Measurements from ENCODE around the gene CAPZA2. TPM values are rescaled to one million over a fixed set of nuclear protein-coding genes. Genes with fewer than 3 reads are reported as not detected.
"Not testable (repeated sequence)": the region's sequence is repeated elsewhere in the genome, so short reads cannot be mapped to it uniquely, and the experiment has no call there.

Gene CAPZA2
- polyA plus RNA-seq, 2 of the 4 experiments (the other 2 are of a cell fraction): 151 to 213 TPM

DNA sequence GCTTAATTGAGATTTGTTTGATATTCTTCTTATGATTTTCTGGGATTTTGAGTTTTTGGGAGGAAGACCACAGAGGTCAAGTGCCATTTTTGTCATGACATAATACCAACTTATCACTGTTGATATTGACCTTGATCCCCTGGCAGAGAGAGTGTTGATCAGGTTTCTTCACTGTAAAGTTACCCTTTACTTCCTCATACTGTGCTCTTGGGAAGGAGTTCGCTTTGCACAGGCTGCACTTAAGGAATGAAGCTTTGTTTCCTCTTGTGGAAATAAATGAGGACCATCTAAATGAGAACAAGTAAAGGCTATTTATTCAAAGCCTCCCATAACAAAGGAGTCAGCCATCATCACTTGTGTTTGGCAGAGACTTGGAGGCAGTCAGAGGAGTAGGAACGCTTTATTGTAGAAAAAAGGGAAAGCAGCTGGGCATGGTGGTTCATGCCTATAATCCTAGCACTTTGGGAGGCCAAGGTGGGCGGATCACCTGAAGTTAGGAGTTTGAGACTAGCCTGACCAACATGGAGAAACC, 107.0 kb downstream of the CAPZA2 start:
- POLR2A ChIA-PET: no interaction called here
- 91% methylated on average over 3 of the region's 3 CpGs for WGBS (ENCODE audit: missing lambda C conversion rate)
- FAIRE-seq (no peak), ATAC-seq (no peak), DNase-seq (ENCODE audit: low read depth in 1 of 2, low spot score in 1 of 2) (no peak)
- H3K4me1 ChIP-seq: peaks cover 11% of the 10 kb centered on the region; the same call in 2 of the 3 replicates
- no peak overlapping the region for H3K4me3 ChIP-seq
- no peak overlapping the region for H3K27ac ChIP-seq
- no peaks in the 10 kb centered on the region for H3K9me3 ChIP-seq
- CTCF ChIA-PET: interaction anchor here (1.2 to 4.1 kb wide), 4 partner anchors 11 to 38 kb away, joined by 4 to 24 read pairs (median 4); no protein-coding TSS in a partner anchor
- no peak overlapping the region for H3K4me2 ChIP-seq
- TF ChIP-seq MAX (IDR thresholded peaks at IDR 0.05) (no peak), HEYL (CRISPR knock-in tag; IDR thresholded peaks at IDR 0.05) (no peak), CEBPB (IDR thresholded peaks at IDR 0.05) (no peak), EHMT2 (IDR thresholded peaks at IDR 0.05; ENCODE audit: low read depth) (no peak), CHD4 (IDR thresholded peaks at IDR 0.05; ENCODE audit: borderline replicate concordance) (no peak), NPAS2 (CRISPR knock-in tag; IDR thresholded peaks at IDR 0.05; ENCODE audit: borderline replicate concordance) (no peak), HOXB5 (CRISPR knock-in tag; IDR thresholded peaks at IDR 0.05) (no peak), TFCP2L1 (CRISPR knock-in tag; IDR thresholded peaks at IDR 0.05) (no peak), HOXB13 (CRISPR knock-in tag; IDR thresholded peaks at IDR 0.05; ENCODE audit: low read depth) (no peak), MAFK (IDR thresholded peaks at IDR 0.05; ENCODE audit: partially characterized antibody) (no peak), EP300 (IDR thresholded peaks at IDR 0.05) (no peak), SREBF2 (IDR thresholded peaks at IDR 0.05) (no peak), POLR2AphosphoS2 (conservative IDR thresholded peaks at IDR 0.05; ENCODE audit: low read length) (no peak), CBX2 (IDR thresholded peaks at IDR 0.05; ENCODE audit: borderline replicate concordance, low read depth) (no peak), MYC (IDR thresholded peaks at IDR 0.05; ENCODE audit: borderline replicate concordance, low read length) (no peak)
- TF ChIP-seq, protein P1, sequence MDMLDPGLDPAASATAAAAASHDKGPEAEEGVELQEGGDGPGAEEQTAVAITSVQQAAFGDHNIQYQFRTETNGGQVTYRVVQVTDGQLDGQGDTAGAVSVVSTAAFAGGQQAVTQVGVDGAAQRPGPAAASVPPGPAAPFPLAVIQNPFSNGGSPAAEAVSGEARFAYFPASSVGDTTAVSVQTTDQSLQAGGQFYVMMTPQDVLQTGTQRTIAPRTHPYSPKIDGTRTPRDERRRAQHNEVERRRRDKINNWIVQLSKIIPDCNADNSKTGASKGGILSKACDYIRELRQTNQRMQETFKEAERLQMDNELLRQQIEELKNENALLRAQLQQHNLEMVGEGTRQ (IDR thresholded peaks at IDR 0.05): no peak

DNA sequence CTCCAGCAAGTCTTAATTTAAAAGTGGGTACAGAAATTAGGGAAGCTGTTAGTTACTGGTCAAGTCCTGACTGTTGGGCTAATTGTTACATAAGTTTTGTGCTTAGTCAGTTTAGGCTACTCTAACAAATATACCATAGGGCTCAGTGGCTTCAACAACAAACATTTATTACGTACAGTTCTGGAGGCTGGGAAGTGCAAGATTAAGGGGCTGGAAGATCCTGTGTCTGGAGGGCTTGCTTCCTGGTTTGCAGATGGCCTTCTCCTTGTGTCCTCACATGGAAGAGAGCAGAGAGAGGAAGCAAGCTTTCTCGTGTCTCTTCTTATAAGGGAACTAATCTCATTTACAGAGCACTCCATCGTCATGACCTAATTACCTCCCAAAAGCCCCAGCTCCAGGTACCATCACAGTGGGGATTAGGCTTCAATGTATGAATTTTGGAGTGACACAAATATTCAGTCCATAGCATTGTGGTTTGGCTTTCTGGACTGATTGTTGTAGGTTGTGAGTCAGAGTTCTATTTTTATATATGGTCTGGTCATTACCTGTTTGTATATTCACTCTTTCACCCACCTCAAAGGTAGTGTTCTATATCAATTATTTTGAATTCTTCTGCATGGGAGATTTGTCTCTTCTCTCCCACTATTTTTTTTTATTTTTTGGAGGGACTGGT, 108.0 kb downstream of the CAPZA2 start:
- Histone ChIP-seq H3K4me1 (peaks cover 11% of the 10 kb centered on the region; the same call in 2 of the 3 replicates), H3K27ac (no peak overlapping the region), H3K4me3 (no peak overlapping the region), H3K9me3 (no peaks in the 10 kb centered on the region), H3K4me2 (no peak overlapping the region)
- ATAC-seq (no peak; a peak in 1 of 6 replicates), FAIRE-seq (no peak), DNase-seq (ENCODE audit: low read depth in 1 of 2, low spot score in 1 of 2) (no peak)
- ChIA-PET CTCF (interaction anchor here (1.2 to 4.1 kb wide), 4 partner anchors 15 to 39 kb away, joined by 4 to 24 read pairs (median 8); no protein-coding TSS in a partner anchor), POLR2A (no interaction called here)
- TF ChIP-seq MAX (IDR thresholded peaks at IDR 0.05) (no peak), EHF (CRISPR knock-in tag; IDR thresholded peaks at IDR 0.05) (no peak)
- 79% methylated on average over 3 of the region's 3 CpGs for WGBS (ENCODE audit: missing lambda C conversion rate)

- H3K9me3 ChIP-seq; FAIRE-seq; POLR2A ChIA-PET; DNase-seq (ENCODE audit: low read depth in 1 of 2, low spot score in 1 of 2); H3K4me3 ChIP-seq; H3K27ac ChIP-seq; H3K4me2 ChIP-seq; ATAC-seq: not testable (repeated sequence)
- H3K4me1 ChIP-seq: peaks cover 11% of the 10 kb centered on the region; the same call in 2 of the 3 replicates
- CTCF ChIA-PET: interaction anchor here (1.2 to 4.1 kb wide), 3 partner anchors 14 to 39 kb away, joined by 3 to 24 read pairs (median 13); no protein-coding TSS in a partner anchor
Measured at GRCh38 chr7:116971153-116971552, 108.8 kb downstream of the CAPZA2 start.

Small RNAs within 50 kb of the gene (small RNA-seq; reads per million reads assigned to genes)
- gene RF00019 (0 reads per million in 6 experiments), gene RF02179 (0 reads per million in 6 experiments), gene RF02180 (0 reads per million in 6 experiments), gene RF02188 (0 reads per million in 6 experiments), gene RNA5SP239 (0 reads per million in 6 experiments)

Other genes starting within 250 kb of the CAPZA2 start
- 161 and 165 TPM in 2 replicates for gene MET, start 190.4 kb upstream of the CAPZA2 start, polyA plus RNA-seq (2011; rRNA removed)
- 65.1 to 77.9 TPM (median 72.3 TPM) in 3 replicates for gene MET, start 190.4 kb upstream of the CAPZA2 start, polyA plus RNA-seq (2017; fragmentation: RNase III; extraction: RNeasy Plus Mini Kit Qiagen cat#74134 plus additional on column Dnase treatment)
- 26.0 and 28.6 TPM in 2 replicates for gene ST7, start 90.9 kb downstream of the CAPZA2 start, polyA plus RNA-seq (2011; rRNA removed)
- 16.2 to 17.4 TPM (median 16.4 TPM) in 3 replicates for gene ST7, start 90.9 kb downstream of the CAPZA2 start, polyA plus RNA-seq (2017; fragmentation: RNase III; extraction: RNeasy Plus Mini Kit Qiagen cat#74134 plus additional on column Dnase treatment)

All from A549 (cell line).